GM12878 (cell line): ENCODE measurements around the gene TPD52L2. TPM values are rescaled to one million over a fixed set of nuclear protein-coding genes. Genes with fewer than 3 reads are reported as not detected.

Experiments
- ATAC-seq: fragments of 200-7000 bp; cut with Tn5 transposase; 3 replicates; pipeline ENCODE4 v1.9.1; 2020; ENCODE audit warnings: mild to moderate bottlenecking, moderate library complexity
- BruUV-seq: library from RNA; stranded (reverse); fragments of 400-500 nt; replicated peaks from 2 replicates; lab custom pipeline; 2021; lab: Mats Ljungman, UMichigan
- CTCF ChIA-PET: fragments of 300-600 bp; sonication (Branson Sonifier 250); formaldehyde crosslinking; extraction: SDS; loops from one replicate; lab custom pipeline; 2021; ENCODE audit warnings: inconsistent platforms; lab: Yijun Ruan, JAX
- POLR2A ChIA-PET: fragments of 350-600 bp; formaldehyde crosslinking; extraction: SDS; loops from one replicate; lab custom pipeline; 2021; ENCODE audit warnings: inconsistent platforms; lab: Charles Lee
- RAD21 ChIA-PET: fragments of 300-600 bp; sonication (Branson Sonifier 250); formaldehyde crosslinking; loops from one replicate; lab custom pipeline; 2023; ENCODE audit warnings: antibody characterized with exemption; ENCODE audit not compliant: unreplicated experiment; lab: Charles Lee
- SMC1A ChIA-PET: fragments of 300-600 bp; sonication (Branson Sonifier 250); formaldehyde crosslinking; loops from one replicate; lab custom pipeline; 2023; ENCODE audit not compliant: unreplicated experiment, uncharacterized antibody; lab: Charles Lee
- DNase-seq: peaks from one replicate; pipeline ENCODE4 v3.0.0-alpha.2; 2011; ENCODE audit warnings: low read depth, low spot score
- FAIRE-seq: peaks from 3 replicates; lab custom pipeline; 2011; peaks lifted over from hg19 to GRCh38; lab: Jason Lieb, UNC
- H2AFZ ChIP-seq: 2 replicates; pipeline ENCODE4 v1.6.0; 2011; ENCODE audit warnings: low read depth, low read length, control low read depth; ENCODE audit not compliant: control insufficient read depth
- H3K27ac ChIP-seq: 2 replicates; pipeline ENCODE4 v1.5.1; 2011; ENCODE audit warnings: control low read depth; ENCODE audit not compliant: control insufficient read depth, insufficient read depth
- H3K27me3 ChIP-seq, 2 experiments: replicated peaks in 1 of 2; 2 replicates each; pipeline versions ENCODE4 v1.6.0 to v1.6.1; 2011; ENCODE audit warnings: low read length in 1 of 2; ENCODE audit not compliant: control insufficient read depth in 2 of 2, insufficient read depth in 2 of 2
- H3K36me3 ChIP-seq, 2 experiments: 2 replicates each; pipeline ENCODE4 v1.5.1; 2011; ENCODE audit warnings: low read length in 1 of 2; ENCODE audit not compliant: control insufficient read depth in 2 of 2, insufficient read depth in 2 of 2
- H3K4me1 ChIP-seq: 2 replicates; pipeline ENCODE4 v1.6.1; 2011; ENCODE audit warnings: mild to moderate bottlenecking, low read length, moderate library complexity, mixed read lengths; ENCODE audit not compliant: control insufficient read depth, insufficient read depth
- H3K4me2 ChIP-seq: 2 replicates; pipeline ENCODE4 v1.6.0; 2011; ENCODE audit warnings: control low read depth; ENCODE audit not compliant: control insufficient read depth, insufficient read depth
- H3K4me3 ChIP-seq: fragments of 200-600 bp; sonication (generic); 2 replicates; pipeline ENCODE4 v1.5.1; 2016
- H3K79me2 ChIP-seq: 2 replicates; pipeline ENCODE4 v1.6.0; 2011; ENCODE audit warnings: low read length; ENCODE audit not compliant: control insufficient read depth, insufficient read depth
- H3K9ac ChIP-seq: 2 replicates; pipeline ENCODE4 v1.8.0; 2011; ENCODE audit warnings: low read length, control low read depth, mixed read lengths; ENCODE audit not compliant: control insufficient read depth, insufficient read depth
- H3K9me3 ChIP-seq: replicated peaks from 3 replicates; pipeline ENCODE4 v1.5.1; 2011; ENCODE audit warnings: mild to moderate bottlenecking, low read length; ENCODE audit not compliant: control insufficient read depth, insufficient read depth
- H4K20me1 ChIP-seq: 2 replicates; pipeline ENCODE4 v1.6.0; 2011; ENCODE audit not compliant: control insufficient read depth, insufficient read depth
- NBN ChIP-seq: fragments of 450-650 bp; IDR thresholded peaks from 2 replicates; pipeline ENCODE4 v1.6.1; 2016
- WGBS: methylation state at CpG from one replicate; pipeline ENCODE4 v1.1.6; 2016; ENCODE audit warnings: low lambda C conversion rate; ENCODE audit not compliant: insufficient replicate concordance, insufficient coverage; ENCODE audit errors: missing lambda C conversion rate; 5-methylcytosine and 5-hydroxymethylcytosine counted together
- in situ Hi-C: fragments of 300-500 bp; cut with MboI; formaldehyde crosslinking; loops from 9 replicates; pipeline ENCODE4 v1.14.3; 2018; ENCODE audit warnings: mixed read lengths
- intact Hi-C: fragments of 100-400 bp; cut with micrococcal nuclease; formaldehyde crosslinking; loops from one replicate; pipeline ENCODE4 v1.14.2; 2022; ENCODE audit not compliant: unreplicated experiment
- polyA plus RNA-seq, 11 experiments: library from polyadenylated mRNA; depleted of rRNA in 4 of 11; unstranded in 6 of 11; stranded (reverse) in 5 of 11; fragments of >200 nt; fragmentation: Nextera tagmentation in 4 of 11; fragmentation: Illumina TruSeq in 1 of 11; extraction: Ambion mirVana in 4 of 11; extraction: Trizol in 1 of 11; gene quantifications; 1 replicate in 1 of 11; 2 replicates in 10 of 11; pipeline versions ENCODE4 v1.2.1 to v1.2.3, GENCODE V29; 2011 to 2016; ENCODE audit warnings: inconsistent platforms in 2 of 11, missing spikeins in 2 of 11, low read depth in 1 of 11
- total RNA-seq, 4 experiments: library from RNA; depleted of rRNA in 3 of 4; stranded (reverse); fragments of >200 nt in 3 of 4; fragmentation: Illumina TruSeq in 1 of 4; extraction: Trizol in 1 of 4; gene quantifications; 2 replicates each; pipeline versions ENCODE4 v1.2.1 to v1.2.3, GENCODE V29; 2013 to 2021
- TF ChIP-seq, protein P1 (sequence below): IDR thresholded peaks from 2 replicates; pipeline ENCODE4 v1.6.1; 2011; ENCODE audit warnings: mild to moderate bottlenecking, low read depth, low read length, moderate library complexity; ENCODE audit not compliant: insufficient replicate concordance
- TF ChIP-seq, protein P2 (sequence below): fragments of 450-650 bp; IDR thresholded peaks from 2 replicates; pipeline ENCODE4 v1.6.1; 2017; ENCODE audit warnings: low read depth, mild to moderate bottlenecking, moderate library complexity
- TF ChIP-seq, protein P3 (sequence below): IDR thresholded peaks from 2 replicates; pipeline ENCODE4 v1.6.1; 2011; ENCODE audit warnings: borderline replicate concordance, low read depth, mild to moderate bottlenecking, moderate library complexity, mixed read lengths, low read length; ENCODE audit not compliant: insufficient read depth; ENCODE audit errors: extremely low read length
- TF ChIP-seq, protein P4 (sequence below): fragments of 450-650 bp; formaldehyde crosslinking; IDR thresholded peaks from 2 replicates; pipeline ENCODE4 v1.4.0; 2020; ENCODE audit warnings: mild to moderate bottlenecking, moderate library complexity
- TF ChIP-seq, protein P5 (sequence below): IDR thresholded peaks from 2 replicates; pipeline ENCODE4 v1.6.1; 2012; ENCODE audit warnings: mild to moderate bottlenecking, low read depth, low read length

Gene TPD52L2
- total and polyA plus RNA-seq, 10 of the 15 experiments (the other 5 are each of a cell fraction or from before 2014, with no cell fraction given), result 1.6 to 71.0 (median 46.3) TPM

DNA sequence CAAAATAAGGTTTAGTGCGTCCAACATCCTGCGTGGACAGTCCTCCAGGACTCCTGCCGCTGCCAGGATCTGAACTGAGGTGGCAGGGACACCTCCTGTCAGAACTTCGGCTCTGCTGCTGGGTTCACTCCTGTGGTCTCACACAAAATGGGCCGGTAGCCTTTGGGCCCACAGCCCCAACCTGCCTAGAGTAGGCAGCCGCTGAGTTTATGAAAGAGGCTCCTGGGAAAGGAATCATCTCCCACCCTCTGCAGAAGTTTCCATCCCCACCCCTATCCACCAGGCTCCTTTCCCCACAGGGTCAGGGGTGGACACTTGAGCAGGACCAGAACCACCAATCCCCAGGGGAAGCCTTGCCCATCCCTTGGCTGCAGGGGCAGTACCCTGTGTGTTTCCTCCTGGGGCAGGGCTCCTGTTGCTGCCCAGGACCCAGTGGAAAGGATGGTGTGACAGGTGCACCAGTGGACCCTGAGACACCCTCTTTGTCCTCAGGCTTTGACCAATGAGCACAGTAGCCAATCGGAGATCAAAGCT is 5.8 kb upstream of the TPD52L2 start (continued):
- TF ChIP-seq, protein P1, sequence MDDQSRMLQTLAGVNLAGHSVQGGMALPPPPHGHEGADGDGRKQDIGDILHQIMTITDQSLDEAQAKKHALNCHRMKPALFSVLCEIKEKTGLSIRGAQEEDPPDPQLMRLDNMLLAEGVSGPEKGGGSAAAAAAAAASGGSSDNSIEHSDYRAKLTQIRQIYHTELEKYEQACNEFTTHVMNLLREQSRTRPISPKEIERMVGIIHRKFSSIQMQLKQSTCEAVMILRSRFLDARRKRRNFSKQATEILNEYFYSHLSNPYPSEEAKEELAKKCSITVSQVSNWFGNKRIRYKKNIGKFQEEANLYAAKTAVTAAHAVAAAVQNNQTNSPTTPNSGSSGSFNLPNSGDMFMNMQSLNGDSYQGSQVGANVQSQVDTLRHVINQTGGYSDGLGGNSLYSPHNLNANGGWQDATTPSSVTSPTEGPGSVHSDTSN, result no peak
- TF ChIP-seq NBN, result no peak
- TF ChIP-seq, protein P2, sequence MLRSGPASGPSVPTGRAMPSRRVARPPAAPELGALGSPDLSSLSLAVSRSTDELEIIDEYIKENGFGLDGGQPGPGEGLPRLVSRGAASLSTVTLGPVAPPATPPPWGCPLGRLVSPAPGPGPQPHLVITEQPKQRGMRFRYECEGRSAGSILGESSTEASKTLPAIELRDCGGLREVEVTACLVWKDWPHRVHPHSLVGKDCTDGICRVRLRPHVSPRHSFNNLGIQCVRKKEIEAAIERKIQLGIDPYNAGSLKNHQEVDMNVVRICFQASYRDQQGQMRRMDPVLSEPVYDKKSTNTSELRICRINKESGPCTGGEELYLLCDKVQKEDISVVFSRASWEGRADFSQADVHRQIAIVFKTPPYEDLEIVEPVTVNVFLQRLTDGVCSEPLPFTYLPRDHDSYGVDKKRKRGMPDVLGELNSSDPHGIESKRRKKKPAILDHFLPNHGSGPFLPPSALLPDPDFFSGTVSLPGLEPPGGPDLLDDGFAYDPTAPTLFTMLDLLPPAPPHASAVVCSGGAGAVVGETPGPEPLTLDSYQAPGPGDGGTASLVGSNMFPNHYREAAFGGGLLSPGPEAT, result no peak
- TF ChIP-seq, protein P3, sequence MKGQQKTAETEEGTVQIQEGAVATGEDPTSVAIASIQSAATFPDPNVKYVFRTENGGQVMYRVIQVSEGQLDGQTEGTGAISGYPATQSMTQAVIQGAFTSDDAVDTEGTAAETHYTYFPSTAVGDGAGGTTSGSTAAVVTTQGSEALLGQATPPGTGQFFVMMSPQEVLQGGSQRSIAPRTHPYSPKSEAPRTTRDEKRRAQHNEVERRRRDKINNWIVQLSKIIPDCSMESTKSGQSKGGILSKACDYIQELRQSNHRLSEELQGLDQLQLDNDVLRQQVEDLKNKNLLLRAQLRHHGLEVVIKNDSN, result no peak
- TF ChIP-seq, all 136 proteins: peak for 0

DNA sequence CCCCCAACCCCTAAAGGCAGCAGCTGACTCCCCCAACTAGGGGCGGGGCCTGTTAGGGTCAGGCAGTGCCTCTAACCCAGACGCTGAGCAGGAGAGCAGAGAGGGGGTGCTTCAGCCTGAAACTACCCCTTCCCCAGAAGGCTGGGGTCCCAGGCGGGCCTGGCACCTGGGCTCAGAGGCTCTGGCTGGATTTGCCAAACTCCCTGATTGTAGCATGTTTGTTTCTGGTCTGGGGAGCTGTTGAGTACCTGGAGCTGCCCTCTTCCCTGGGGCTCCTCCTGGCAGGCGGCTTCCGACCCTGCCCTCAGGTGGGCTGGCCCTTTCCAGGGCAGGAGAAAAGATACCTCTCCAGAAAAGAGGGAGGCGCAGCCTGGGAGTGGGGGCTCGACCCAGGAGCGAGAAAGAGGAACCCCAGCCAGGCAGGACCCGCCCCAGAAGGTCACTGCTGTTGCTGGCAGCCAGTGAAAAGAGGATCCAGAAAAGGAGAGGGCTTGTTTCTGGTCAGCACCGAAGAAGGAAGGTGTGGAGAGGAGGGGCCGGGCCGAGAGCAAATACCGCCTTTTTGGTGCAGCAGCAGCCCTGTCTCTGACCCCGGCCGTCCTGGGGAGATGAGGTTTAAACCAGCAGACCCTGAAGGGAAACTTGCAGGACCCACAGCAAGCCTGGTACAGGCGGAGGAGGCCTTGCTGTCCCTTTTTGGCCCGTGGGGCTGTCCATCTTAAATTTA is 4.6 kb upstream of the TPD52L2 start:
- no TSS peak for BruUV-seq
- Histone ChIP-seq H3K4me1 (peaks cover 25% of the 10 kb centered on the region), H3K4me3 (no peak overlapping the region), H3K79me2 (peaks cover 19% of the 10 kb centered on the region), H3K9me3 (no peaks in the 10 kb centered on the region), H3K9ac (no peak overlapping the region), H3K4me2 (no peak overlapping the region), H4K20me1 (no peaks in the 10 kb centered on the region), H3K27me3 (no peaks in the 10 kb centered on the region), H2AFZ (no peak overlapping the region), H3K27ac (no peak overlapping the region), H3K36me3 (peaks cover 0 to 4% of the 10 kb centered on the region in 2 experiments; a peak in 3 of 4 replicates)
- RAD21 ChIA-PET, result no interaction called here
- SMC1A ChIA-PET, result no interaction called here
- FAIRE-seq (no peak), ATAC-seq (no peak), DNase-seq (no peak)
- intact Hi-C loops, result loop anchor here (10.0 kb wide), 1 partner anchor 194 kb away; no protein-coding TSS in a partner anchor
- POLR2A ChIA-PET, result no interaction called here
- WGBS, result 76% methylated on average over 16 of the region's 17 CpGs
- in situ Hi-C loops, result no loop called here
- CTCF ChIA-PET, result no interaction called here
- TF ChIP-seq, protein P4, sequence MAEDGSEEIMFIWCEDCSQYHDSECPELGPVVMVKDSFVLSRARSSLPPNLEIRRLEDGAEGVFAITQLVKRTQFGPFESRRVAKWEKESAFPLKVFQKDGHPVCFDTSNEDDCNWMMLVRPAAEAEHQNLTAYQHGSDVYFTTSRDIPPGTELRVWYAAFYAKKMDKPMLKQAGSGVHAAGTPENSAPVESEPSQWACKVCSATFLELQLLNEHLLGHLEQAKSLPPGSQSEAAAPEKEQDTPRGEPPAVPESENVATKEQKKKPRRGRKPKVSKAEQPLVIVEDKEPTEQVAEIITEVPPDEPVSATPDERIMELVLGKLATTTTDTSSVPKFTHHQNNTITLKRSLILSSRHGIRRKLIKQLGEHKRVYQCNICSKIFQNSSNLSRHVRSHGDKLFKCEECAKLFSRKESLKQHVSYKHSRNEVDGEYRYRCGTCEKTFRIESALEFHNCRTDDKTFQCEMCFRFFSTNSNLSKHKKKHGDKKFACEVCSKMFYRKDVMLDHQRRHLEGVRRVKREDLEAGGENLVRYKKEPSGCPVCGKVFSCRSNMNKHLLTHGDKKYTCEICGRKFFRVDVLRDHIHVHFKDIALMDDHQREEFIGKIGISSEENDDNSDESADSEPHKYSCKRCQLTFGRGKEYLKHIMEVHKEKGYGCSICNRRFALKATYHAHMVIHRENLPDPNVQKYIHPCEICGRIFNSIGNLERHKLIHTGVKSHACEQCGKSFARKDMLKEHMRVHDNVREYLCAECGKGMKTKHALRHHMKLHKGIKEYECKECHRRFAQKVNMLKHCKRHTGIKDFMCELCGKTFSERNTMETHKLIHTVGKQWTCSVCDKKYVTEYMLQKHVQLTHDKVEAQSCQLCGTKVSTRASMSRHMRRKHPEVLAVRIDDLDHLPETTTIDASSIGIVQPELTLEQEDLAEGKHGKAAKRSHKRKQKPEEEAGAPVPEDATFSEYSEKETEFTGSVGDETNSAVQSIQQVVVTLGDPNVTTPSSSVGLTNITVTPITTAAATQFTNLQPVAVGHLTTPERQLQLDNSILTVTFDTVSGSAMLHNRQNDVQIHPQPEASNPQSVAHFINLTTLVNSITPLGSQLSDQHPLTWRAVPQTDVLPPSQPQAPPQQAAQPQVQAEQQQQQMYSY (CRISPR knock-in tag), result no peak
- TF ChIP-seq, protein P5, sequence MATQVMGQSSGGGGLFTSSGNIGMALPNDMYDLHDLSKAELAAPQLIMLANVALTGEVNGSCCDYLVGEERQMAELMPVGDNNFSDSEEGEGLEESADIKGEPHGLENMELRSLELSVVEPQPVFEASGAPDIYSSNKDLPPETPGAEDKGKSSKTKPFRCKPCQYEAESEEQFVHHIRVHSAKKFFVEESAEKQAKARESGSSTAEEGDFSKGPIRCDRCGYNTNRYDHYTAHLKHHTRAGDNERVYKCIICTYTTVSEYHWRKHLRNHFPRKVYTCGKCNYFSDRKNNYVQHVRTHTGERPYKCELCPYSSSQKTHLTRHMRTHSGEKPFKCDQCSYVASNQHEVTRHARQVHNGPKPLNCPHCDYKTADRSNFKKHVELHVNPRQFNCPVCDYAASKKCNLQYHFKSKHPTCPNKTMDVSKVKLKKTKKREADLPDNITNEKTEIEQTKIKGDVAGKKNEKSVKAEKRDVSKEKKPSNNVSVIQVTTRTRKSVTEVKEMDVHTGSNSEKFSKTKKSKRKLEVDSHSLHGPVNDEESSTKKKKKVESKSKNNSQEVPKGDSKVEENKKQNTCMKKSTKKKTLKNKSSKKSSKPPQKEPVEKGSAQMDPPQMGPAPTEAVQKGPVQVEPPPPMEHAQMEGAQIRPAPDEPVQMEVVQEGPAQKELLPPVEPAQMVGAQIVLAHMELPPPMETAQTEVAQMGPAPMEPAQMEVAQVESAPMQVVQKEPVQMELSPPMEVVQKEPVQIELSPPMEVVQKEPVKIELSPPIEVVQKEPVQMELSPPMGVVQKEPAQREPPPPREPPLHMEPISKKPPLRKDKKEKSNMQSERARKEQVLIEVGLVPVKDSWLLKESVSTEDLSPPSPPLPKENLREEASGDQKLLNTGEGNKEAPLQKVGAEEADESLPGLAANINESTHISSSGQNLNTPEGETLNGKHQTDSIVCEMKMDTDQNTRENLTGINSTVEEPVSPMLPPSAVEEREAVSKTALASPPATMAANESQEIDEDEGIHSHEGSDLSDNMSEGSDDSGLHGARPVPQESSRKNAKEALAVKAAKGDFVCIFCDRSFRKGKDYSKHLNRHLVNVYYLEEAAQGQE, result no peak
